C1 segment of cervical spinal cord (tissue), 14 donors: ENCODE data around the gene MPP4.
A peak's percentile ranks its signal among the peaks of the same experiment; 100 is the strongest.

ENCODE experiments used
- DNase-seq, 14 donors: peaks; one replicate each; lab custom pipeline; 2025; lab: John Stamatoyannopoulos, UW

The MPP4 gene

GRCh38 chr2:201698588-201699226 lies at the start of gene MPP4:
MPP4 (minus strand) TSS chr2:201698644; CDS start chr2:201693954, 4,690 bp downstream.
- peak in 1 of 14 donors; percentile 20 for DNase-seq

DNA sequence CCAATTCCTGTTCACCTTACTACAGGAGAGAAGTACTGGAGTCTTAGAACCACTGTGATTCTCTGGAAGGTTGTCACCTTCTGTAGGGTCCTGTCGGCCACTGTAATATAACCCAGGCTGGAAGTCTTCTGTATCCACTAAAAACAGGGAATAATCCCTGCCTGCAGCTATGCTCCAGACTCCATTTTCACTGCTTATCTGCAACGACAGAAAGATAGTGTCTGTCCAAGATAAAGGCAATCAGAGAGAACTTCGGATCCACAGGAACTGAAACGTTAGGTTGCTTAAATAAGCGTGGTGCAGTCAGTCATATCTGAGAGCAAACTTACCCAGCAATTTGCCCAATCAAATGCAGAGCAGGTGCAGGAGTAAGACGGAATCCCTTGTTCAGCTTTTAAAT lies 48.1 kb upstream of the MPP4 start:
- DNase-seq: no peak

DNA sequence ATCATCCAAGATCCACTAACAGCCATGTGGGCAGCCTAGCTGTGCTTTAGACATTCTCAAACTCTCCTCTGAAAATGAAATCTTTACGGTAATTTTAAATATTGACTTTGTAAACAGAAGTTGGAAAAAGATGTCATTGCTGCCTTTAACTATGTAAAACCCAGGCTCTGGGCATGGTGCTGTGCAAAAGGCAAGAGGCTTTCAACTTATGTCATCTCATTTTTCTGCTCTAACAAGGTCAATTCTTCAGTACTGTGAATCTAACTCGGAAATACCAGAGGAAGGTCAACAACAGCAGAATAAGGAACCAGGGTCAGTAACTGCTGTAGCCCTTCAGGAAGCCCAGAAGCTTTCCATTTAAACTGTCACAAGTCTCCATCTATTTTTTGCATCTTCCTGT lies 37.0 kb upstream of the MPP4 start:
- DNase-seq: no peak

DNA sequence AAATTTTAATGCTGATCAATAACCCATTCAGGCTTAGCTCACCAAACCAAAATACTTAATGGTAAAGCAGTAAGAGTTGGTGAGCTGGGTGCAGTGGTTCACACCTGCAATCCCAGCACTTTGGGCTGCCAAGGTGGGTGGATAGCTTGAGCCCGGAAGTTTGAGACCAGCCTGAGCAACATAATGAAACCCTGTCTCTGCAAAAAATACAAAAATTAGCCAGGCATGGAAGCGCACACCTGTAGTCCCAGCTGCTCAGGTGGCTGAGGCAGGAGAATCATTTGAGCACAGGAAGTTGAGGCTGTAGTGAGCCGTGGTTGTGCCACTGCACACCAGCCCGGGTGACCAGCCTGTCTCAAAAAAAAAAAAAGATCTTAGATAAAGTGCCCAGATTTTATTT lies 35.7 kb upstream of the MPP4 start:
- no peak for DNase-seq

GRCh38 chr2:201733544-201733943 lies 35.1 kb upstream of the MPP4 start:
- DNase-seq: no peak

DNA sequence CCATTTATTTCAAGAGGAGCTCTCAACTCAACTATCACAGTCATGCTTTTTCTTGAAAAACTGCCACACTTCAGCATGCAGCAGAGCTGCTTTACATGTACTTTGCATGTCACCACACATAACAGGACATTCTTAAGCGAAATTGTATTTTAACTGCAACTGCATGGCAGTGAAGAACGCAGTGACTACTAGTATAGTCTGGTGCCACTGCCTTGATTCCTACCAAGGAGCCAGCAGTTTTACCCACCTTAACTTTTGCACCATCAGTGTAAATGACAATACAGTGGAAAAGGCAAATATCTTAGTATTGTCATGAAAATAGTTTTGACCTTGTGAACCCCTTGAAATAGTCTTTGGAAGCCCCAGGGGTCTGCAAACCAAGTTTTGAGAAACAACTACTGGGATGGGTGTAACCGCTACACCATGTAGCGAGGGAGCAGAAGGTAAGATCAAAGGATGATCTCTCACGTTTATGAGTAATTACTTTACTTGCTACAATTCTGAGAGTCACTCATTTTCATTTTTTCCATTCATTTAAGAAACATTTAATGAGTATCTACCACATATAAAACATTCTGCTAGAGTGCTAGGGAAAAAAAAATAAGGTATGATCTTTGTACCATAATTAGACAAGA lies 32.3 kb upstream of the MPP4 start:
- no peak for DNase-seq

DNA sequence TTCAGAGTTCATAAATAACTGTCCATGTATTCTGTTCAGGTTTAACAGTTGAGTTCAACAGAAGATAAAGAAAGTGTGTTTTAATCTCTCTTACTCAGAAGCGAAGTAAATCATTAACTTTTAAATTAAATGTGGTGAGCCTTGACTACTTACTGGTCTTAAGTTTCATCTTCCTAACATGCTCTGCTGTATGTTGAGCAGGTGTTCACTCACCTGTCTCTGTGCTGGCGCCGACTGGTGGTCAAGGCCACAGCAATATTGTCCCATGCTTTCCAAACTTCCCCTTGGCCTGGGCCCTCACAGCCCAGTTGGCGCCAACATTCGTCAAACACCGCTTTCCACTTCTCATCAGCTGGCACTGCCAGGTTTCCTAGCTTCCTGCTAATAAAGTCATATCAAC lies 17.0 kb upstream of the MPP4 start:
- DNase-seq: no peak

- no peak for DNase-seq
These were observed 14.3 kb upstream of the MPP4 start for GRCh38 chr2:201712726-201713125.

DNA sequence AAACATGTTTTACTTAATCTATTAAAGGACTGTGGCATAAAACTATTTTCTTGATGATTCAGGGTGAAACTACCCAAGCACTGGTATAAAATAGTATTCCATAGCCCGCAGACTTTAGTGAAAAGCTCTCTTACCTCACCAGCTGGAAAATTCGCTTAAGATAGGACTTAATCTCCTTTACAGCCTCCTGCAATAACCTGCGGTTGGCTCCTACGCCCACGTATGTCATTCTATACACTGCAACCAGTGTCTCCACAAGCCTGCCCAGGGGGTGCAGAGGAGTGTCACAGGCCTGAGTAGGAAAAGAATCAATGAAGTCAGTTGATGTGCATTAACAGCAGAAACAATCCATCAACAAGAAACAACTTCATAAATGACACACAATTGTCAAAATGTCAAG lies 11.3 kb upstream of the MPP4 start:
- DNase-seq: no peak

DNA sequence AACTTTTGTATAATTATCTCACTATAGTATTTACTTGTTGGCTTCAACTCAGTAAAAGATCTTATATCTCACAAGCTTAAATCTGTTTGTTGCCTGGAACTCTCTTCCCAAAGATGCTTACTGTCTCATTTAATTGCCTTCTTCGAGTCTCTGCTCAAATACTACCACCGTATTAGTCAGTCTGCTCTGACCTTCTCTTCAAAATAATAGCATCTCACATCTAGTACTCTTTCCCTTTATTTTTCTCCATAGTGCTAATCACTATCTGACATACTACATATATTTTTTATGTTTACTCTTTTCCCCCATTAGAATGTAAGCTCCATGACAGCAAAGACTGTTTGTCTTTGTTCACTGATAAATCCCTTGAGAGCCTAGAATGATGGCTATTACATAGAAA lies 10.6 kb upstream of the MPP4 start:
- DNase-seq: no peak

DNA sequence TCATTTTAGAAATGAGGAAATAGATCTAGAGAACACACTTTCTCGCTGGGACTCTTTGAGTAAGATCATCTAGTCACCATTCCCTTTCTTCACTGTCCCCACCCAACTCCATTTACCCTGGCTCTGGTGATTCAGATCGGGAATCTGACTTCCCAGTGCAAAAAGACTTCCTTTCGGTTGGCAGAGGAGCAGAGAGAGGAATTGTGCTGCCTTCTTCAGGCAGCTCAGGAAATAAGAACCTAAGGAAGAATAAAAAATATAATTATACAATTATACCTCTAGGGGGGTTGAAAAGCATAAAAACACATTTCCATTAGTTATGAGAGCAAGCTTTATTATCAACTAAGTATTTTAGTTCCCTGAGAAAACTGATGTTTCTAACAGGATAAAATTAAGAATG lies 9.3 kb upstream of the MPP4 start:
- no peak for DNase-seq

DNA sequence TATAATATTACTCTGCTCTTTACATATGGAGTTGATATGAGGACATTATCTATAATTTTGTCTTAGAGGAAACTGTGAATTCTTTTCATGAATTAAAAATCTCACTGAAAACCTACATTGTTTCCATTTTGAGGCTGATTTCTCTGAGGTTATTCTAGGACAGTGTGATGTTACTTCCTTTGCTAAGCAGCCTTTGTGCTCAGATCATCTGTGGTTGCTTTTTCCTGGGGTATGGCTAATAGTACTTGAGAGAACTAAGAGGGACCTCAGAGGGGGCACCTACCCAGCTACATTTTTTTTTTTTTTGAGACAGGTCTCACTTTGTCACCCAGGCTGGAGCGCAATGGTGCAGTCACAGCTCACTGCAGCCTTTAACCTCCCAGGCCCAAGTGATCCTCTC lies 8.7 kb upstream of the MPP4 start:
- DNase-seq: no peak

DNA sequence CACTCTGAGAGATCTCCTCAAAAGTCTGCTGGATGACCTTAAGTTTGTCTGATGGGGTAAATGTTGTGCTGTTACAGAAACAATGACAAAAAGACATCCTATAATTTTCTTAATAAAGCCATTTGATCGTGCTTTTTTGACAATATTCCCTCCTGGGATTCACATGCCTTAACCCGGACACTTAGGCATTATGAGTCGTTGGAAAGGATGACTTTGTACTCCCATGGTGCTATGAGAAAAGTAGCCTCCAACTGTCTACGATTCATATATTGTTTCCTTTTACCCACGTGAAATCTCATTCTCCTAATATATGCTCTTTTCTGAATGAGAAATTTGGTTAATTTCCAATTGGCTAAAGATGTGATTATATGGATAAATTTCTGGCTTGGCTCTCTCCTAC lies 6.1 kb upstream of the MPP4 start:
- no peak for DNase-seq

DNA sequence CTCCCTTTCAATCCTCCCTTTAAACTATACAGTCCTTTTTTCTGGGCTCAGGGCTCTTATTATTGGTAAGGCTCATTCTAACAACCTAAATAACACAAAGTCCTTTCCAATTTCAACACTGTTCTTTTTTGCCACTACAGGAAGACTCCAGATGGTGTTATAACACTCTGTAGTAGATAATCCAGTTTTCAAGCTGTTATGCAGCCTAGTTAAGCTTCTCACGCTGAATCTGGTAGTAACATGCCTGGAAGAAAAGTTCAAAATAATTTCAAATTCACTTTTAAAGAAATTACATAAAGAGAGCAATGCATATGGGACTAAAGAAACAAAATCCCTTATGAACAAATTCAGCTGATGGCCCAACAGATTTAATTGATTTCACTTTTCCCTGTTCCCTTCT lies 3.2 kb upstream of the MPP4 start:
- DNase-seq: peak in 1 of 14 donors; percentile 58

DNA sequence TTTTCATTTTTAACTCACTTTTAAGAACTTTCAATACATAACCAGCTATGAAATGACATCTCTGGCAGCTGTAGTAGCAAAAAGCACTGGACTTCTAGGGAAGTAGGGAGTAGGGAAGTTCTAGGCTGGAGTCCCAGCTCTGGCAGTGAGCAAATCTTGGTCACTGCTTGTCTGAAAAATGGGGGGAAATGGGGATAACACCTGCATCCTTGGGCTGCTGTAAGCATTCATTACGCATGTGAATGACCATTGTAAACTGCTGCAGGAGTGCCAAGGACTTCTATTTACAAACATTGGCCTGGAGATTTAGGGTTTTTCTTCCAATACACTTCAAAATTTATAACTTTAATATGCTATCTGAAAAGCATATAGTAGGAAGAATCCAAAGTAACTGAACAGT lies 972 bp upstream of the MPP4 start:
- DNase-seq: no peak

GRCh38 chr2:201697899-201698298 lies 545 bp downstream of the MPP4 start:
- DNase-seq: no peak

- peak in 4 of 14 donors; percentile 4 to 26 (median 20) for DNase-seq
These were observed 2.2 kb downstream of the MPP4 start for GRCh38 chr2:201696151-201696659.

GRCh38 chr2:201685156-201685555 lies 13.3 kb downstream of the MPP4 start:
- DNase-seq: no peak

DNA sequence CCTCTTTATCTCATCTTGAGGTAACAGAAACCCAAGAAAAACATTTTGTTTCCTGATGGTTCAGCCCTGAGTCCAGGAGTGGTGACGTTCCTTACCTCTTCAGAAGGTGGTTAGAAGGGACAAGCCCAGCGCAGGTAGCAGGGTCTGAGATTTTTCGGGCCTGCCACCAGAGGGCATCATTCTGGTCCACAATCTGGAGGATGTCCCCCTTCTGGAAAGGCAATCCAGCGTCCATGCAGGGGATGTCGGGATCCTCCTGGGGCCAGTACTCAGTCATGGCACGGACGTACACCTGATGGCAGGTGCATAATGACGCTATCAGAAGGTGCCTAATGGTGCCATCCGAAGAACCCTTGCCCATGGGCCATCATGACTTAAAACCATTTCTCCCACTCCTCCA lies 17.7 kb downstream of the MPP4 start:
- no peak for DNase-seq

DNA sequence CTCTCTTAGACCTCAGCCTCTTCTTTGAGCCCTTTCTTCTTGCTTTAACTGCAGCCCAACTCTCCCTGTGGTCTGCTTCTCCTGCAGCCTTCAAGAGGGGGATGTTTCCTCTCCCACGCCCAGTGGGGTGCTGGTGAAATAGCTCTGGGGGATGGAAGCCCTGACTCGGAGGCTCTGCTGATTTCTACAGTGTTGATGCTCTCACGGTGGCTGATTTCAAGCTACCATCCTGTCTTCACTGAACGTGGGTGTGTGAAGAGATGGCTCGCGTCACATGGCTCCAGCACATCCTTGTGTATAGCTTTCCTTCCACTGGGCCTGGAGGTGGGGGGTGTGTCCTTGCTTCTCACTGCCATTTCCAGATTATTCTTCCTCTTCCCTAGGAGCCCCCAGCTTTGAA lies 20.0 kb downstream of the MPP4 start:
- DNase-seq: no peak

DNA sequence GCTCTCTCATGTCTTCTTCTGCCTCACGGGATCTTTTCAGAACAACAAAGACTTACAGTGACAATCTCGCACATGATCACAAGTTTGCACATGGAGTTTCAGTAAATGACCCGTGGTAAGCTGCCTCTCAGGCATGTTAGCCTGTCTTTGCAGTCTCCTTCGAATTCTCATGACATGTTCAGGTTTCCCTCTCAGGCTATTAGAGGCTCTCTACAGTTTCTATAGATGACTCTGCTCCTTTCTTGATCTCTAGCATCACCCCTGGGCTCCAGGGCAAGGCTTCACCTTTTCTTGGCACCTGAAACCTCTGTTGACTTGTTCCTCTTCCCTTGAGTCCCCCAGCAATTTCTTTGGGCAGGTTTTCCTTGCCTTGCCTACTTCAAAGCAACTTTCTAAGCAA lies 23.0 kb downstream of the MPP4 start:
- DNase-seq: no peak

DNA sequence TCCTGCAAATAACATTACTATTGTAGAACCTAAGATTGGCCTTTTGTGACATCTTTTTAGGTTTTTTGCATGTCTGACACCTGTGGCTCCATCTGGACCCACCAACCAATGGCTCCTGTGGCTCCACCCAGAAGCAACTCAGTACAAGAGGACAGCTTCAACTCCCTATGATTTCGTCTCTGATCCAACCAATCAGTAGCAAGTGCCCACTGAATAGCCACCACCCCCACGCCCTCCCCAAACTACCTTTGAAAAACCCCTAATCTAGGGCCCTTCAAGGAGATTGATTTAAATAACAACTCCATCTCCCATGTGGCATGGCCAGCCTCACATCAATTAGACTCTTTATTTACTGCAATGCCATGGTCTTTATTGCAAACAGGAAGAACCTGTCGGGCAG lies 23.6 kb downstream of the MPP4 start:
- no peak for DNase-seq

DNA sequence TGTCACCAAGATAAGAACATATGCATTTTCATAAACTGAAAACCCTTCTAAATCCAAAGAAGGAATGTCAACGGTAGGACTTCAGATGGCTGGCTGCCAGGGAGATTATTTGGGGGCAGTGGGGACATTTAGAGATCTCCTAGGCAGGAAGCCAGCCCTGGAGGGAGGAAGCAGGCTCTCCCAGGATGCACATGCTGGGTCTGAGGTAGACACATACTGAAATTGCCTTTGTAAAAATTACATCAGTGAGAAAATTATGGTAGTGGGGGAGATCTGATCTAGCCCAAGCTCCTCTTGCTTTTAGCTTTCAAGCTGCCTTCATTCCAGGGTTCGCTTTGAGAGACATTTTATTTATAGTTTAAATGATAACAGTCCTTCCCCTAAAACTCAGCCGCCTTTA lies 24.1 kb downstream of the MPP4 start:
- no peak for DNase-seq

- no peak for DNase-seq
These were observed 24.9 kb downstream of the MPP4 start for GRCh38 chr2:201673546-201673945.
